Spinal cord (tissue), 10 donors: ENCODE results near the gene RAF1. TPM values are rescaled to one million over a fixed set of nuclear protein-coding genes. Genes with fewer than 3 reads are reported as not detected.
"Not testable (repeated sequence)": the region's sequence is repeated elsewhere in the genome, so short reads cannot be mapped to it uniquely, and the experiment has no call there.

ENCODE experiments used
- DNase-seq, 6 donors: peaks; one replicate each; pipeline versions ENCODE4 v3.0.0 to v3.0.0-alpha.2; 2013 to 2015; ENCODE audit warnings: low spot score in 6 of 6, low read depth in 4 of 6
- H3K27ac ChIP-seq: one replicate; pipeline ENCODE4 v1.5.1; 2013; ENCODE audit warnings: low read depth, low read length, control low read depth
- H3K27me3 ChIP-seq: one replicate; pipeline ENCODE4 v1.6.1; 2013; ENCODE audit warnings: low read length; ENCODE audit not compliant: control insufficient read depth, insufficient read depth
- H3K36me3 ChIP-seq: one replicate; pipeline ENCODE4 v1.6.1; 2013; ENCODE audit warnings: low read length; ENCODE audit not compliant: control insufficient read depth, insufficient read depth
- H3K4me1 ChIP-seq: one replicate; pipeline ENCODE4 v1.6.1; 2013; ENCODE audit warnings: low read length; ENCODE audit not compliant: control insufficient read depth, insufficient read depth
- H3K4me3 ChIP-seq: one replicate; pipeline ENCODE4 v1.5.1; 2013; ENCODE audit warnings: low read depth, low read length, control low read depth
- H3K9me3 ChIP-seq: one replicate; pipeline ENCODE4 v1.6.1; 2013; ENCODE audit warnings: low read length; ENCODE audit not compliant: control insufficient read depth, insufficient read depth
- WGBS: methylation state at CpG from one replicate; pipeline ENCODE4 v1.1.5; 2013; ENCODE audit warnings: missing lambda C conversion rate; ENCODE audit not compliant: insufficient coverage; 5-methylcytosine and 5-hydroxymethylcytosine counted together
- polyA plus RNA-seq, 2 donors: library from polyadenylated mRNA; unstranded; fragments of 120-200 nt; gene quantifications; one replicate each; pipeline ENCODE4 v1.2.1, GENCODE V29; 2013; ENCODE audit not compliant: insufficient read length in 2 of 2
- total RNA-seq, 2 donors: library from RNA; depleted of rRNA in 1 of 2; stranded (reverse); fragments of 120-200 nt in 1 of 2; fragments of >200 nt in 1 of 2; gene quantifications; one replicate each; pipeline versions ENCODE4 v1.2.3 to v1.2.4, GENCODE V29; 2013 to 2014
- donor health status: healthy.

Gene RAF1
- total and polyA plus RNA-seq, 4 donors: 109 to 135 (median 121) TPM

DNA sequence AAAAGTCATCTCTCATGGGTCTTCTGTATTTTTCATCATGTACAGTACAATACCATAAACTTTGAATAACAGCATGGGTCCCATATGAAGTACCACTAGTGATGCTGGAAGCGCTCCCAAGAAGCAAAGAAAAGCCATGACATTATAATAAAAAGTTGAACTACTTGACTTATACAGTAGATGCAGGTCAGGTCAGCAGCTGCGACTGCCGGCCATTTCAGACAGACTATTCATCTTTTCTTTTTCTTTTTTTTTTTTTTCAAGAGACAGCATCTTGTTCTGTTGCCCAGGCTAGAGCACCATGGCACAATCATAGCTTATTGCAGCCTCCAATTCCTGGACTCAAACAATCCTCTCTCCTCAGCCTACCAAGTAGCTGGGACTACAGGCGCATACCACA lies 10.2 kb downstream of the RAF1 start:
- Histone ChIP-seq H3K36me3 (no peaks in the 10 kb centered on the region), H3K27ac (peak overlapping the region; percentile 33), H3K9me3 (no peaks in the 10 kb centered on the region), H3K4me1 (peaks cover 30% of the 10 kb centered on the region), H3K4me3 (no peak overlapping the region), H3K27me3 (no peaks in the 10 kb centered on the region)
- DNase-seq: peak in 1 of 6 donors; percentile 20
- 21% methylated on average over 2 of the region's 4 CpGs for WGBS

GRCh38 chr3:12648384-12648959 lies 15.4 kb downstream of the RAF1 start:
- no peak overlapping the region for H3K4me3 ChIP-seq
- H3K36me3 ChIP-seq: no peaks in the 10 kb centered on the region
- no peak overlapping the region for H3K27ac ChIP-seq
- DNase-seq: no peak
- H3K9me3 ChIP-seq: no peaks in the 10 kb centered on the region
- 78% methylated on average over 3 of the region's 12 CpGs for WGBS
- H3K27me3 ChIP-seq: no peaks in the 10 kb centered on the region
- peaks cover 17% of the 10 kb centered on the region for H3K4me1 ChIP-seq

DNA sequence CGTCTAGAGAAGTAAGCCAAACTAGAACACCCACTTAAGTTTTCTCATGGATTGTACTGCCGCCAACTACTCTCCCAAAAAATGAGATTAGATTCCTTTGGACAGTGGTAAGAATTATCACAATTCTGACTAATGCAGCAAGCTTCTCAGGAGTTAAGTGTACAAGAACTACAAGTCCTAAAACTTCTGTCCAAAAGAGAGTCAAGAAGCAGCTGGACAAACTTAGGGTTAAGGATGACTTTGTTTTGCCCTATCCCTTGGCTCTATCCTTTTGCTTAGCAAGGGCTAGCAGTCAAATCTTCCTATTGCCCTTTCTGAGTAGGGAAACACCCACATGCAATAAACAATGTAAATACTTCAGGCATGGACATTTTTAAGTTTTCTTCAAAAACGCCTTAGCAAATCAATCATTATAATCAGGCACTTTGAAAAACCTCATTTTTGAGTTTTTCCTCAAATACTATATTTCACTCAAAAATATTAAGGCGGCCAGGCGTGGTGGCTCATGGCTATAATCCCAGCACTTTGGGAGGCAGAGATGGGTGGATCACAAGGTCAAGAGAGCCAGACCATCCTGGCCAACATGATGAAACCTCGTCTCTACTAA lies 19.5 kb downstream of the RAF1 start:
- 87% methylated on average over 3 of the region's 6 CpGs for WGBS
- Histone ChIP-seq H3K4me3 (no peak overlapping the region), H3K4me1 (peaks cover 4% of the 10 kb centered on the region), H3K27ac (no peak overlapping the region), H3K36me3 (no peaks in the 10 kb centered on the region), H3K27me3 (no peaks in the 10 kb centered on the region), H3K9me3 (no peaks in the 10 kb centered on the region)
- no peak for DNase-seq

GRCh38 chr3:12643724-12644123 lies 20.2 kb downstream of the RAF1 start:
- no CpG with 5 or more reads among the region's 1 CpG for WGBS
- no peak overlapping the region for H3K4me3 ChIP-seq
- H3K9me3 ChIP-seq: no peaks in the 10 kb centered on the region
- H3K4me1 ChIP-seq: peaks cover 3% of the 10 kb centered on the region
- H3K27me3 ChIP-seq: no peaks in the 10 kb centered on the region
- no peak overlapping the region for H3K27ac ChIP-seq
- no peaks in the 10 kb centered on the region for H3K36me3 ChIP-seq
- no peak for DNase-seq

DNA sequence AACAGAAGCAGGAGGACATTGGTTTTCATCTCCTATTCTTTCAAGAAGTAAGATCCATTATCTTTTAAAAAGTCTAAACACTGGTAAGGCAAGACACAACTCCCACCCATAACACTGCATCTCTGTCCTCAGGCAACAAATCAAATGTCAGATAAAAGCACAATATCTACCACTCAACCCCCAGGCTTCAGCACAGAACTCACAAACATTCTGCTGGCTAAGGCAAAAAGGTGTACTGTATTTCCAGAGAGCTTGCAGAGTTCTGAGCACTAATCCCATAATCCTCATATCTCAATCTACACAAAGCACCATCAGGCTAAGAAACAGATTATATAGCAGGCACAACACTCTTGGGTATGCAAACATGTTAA lies 20.9 kb downstream of the RAF1 start:
- Histone ChIP-seq H3K4me1 (peaks cover 3% of the 10 kb centered on the region), H3K36me3 (no peaks in the 10 kb centered on the region), H3K4me3 (no peak overlapping the region), H3K9me3 (no peaks in the 10 kb centered on the region), H3K27me3 (no peaks in the 10 kb centered on the region), H3K27ac (no peak overlapping the region)
- no peak for DNase-seq

GRCh38 chr3:12640853-12641252 lies 23.1 kb downstream of the RAF1 start:
- not testable (repeated sequence) for H3K4me3 ChIP-seq, H3K36me3 ChIP-seq, H3K27ac ChIP-seq, H3K27me3 ChIP-seq, H3K4me1 ChIP-seq, H3K9me3 ChIP-seq, DNase-seq
- no CpG with 5 or more reads among the region's 5 CpGs for WGBS

DNA sequence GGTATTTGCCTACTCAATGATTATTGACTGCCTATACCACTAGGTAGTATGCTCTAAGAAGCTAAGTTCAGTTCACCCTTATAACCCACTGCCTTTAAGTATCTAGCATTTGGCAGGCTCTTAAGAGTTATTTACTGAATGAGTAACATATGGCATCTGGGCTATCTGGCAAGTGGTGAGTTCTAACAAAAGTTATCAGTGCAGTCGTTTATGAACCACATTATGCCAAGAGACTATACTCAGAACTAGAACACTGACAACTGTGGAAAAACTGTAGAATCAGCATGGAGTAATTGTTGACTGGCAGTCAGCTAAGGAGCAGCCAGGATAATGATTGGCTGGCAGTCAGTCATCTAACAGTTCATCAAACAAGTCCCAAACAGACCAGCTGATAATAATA lies 25.8 kb downstream of the RAF1 start:
- no peak overlapping the region for H3K4me3 ChIP-seq
- no peak overlapping the region for H3K27ac ChIP-seq
- no peaks in the 10 kb centered on the region for H3K9me3 ChIP-seq
- WGBS: no CpG with 5 or more reads among the region's 1 CpG
- peak in 2 of 6 donors; percentile 29 to 30 for DNase-seq
- H3K36me3 ChIP-seq: peaks cover 7% of the 10 kb centered on the region
- peaks cover 3% of the 10 kb centered on the region for H3K4me1 ChIP-seq
- no peaks in the 10 kb centered on the region for H3K27me3 ChIP-seq

DNA sequence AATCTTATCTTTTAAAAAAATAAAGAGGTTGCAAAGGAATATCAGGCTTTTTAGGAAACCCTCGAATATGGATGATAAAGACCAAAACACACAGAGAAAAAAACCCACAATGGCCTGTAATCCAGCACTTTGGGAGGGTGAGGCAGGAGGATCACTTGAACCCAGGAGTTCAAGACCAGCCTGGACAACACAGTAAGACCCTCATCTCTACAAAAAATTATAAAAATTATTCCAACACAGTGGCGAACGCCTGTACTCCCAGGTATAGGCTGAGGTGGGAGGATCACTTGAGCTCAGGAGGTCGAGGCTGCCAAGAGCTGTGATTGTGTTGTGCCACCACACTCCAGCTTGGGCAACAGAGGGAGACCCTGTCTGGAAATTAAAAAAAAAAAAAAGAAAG lies 30.8 kb downstream of the RAF1 start:
- Histone ChIP-seq H3K27me3 (no peaks in the 10 kb centered on the region), H3K9me3 (no peaks in the 10 kb centered on the region), H3K27ac (no peak overlapping the region), H3K4me3 (no peak overlapping the region), H3K36me3 (peaks cover 10% of the 10 kb centered on the region), H3K4me1 (no peaks in the 10 kb centered on the region)
- no peak for DNase-seq
- WGBS: no CpG with 5 or more reads among the region's 4 CpGs

- Histone ChIP-seq H3K27me3 (no peaks in the 10 kb centered on the region), H3K36me3 (peaks cover 9% of the 10 kb centered on the region), H3K4me1 (no peaks in the 10 kb centered on the region), H3K9me3 (no peaks in the 10 kb centered on the region), H3K4me3 (no peak overlapping the region), H3K27ac (no peak overlapping the region)
- no peak for DNase-seq
- WGBS: no CpG with 5 or more reads among the region's 2 CpGs
Observed at GRCh38 chr3:12632523-12632922, 31.4 kb downstream of the RAF1 start.

DNA sequence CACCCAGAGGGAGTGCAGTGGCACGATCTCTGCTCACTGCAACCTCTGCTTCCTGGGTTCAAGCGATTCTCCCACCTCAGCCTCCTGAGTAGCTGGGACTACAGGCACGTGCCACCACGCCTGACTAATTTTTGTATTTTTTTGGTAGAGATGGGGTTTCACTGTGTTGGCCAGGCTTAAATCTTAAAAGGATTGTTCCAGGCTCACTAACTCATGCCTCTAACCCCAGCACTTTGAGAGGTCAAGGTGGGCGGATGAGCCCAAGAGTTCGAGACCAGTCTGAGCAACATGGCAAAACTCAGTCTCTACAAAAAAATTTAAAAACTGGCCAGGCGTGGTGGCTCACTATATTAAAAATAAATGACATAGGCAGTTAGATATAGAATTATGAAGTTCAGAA lies 33.1 kb downstream of the RAF1 start:
- not testable (repeated sequence) for H3K4me1 ChIP-seq, H3K9me3 ChIP-seq, H3K27ac ChIP-seq, H3K36me3 ChIP-seq, DNase-seq, H3K27me3 ChIP-seq, H3K4me3 ChIP-seq
- no CpG with 5 or more reads among the region's 7 CpGs for WGBS
